CD4-positive, alpha-beta T cell treated with Interleukin-21 for 1 hour (primary cell): ENCODE measurements around the gene TK1.
"Not testable (repeated sequence)": the region's sequence is repeated elsewhere in the genome, so short reads cannot be mapped to it uniquely, and the experiment has no call there.

Experiments used
- DNase-seq: peaks from one replicate; pipeline ENCODE4 v3.0.0-alpha.2; 2020

Gene TK1

GRCh38 chr17:78175643-78175981 is 11.2 kb downstream of the TK1 start:
- no peak for DNase-seq

GRCh38 chr17:78174870-78175642 is 11.8 kb downstream of the TK1 start:
- no peak for DNase-seq

GRCh38 chr17:78174346-78174869 is 12.4 kb downstream of the TK1 start:
- no peak for DNase-seq

- peak; percentile 54 for DNase-seq
Measured at GRCh38 chr17:78173097-78173715, 13.6 kb downstream of the TK1 start.

GRCh38 chr17:78172249-78173051 is 14.4 kb downstream of the TK1 start:
- no peak for DNase-seq

- not testable (repeated sequence) for DNase-seq
Measured at GRCh38 chr17:78171591-78172248, 15.1 kb downstream of the TK1 start.

GRCh38 chr17:78170692-78171590 is 15.9 kb downstream of the TK1 start:
- DNase-seq: no peak

- peak; percentile 78 for DNase-seq
Measured at GRCh38 chr17:78168903-78169793, 17.7 kb downstream of the TK1 start.

- peak; percentile 88 for DNase-seq
Measured at GRCh38 chr17:78168242-78168902, 18.5 kb downstream of the TK1 start, which contains the start of gene SYNGR2. TSS of gene SYNGR2 (plus strand) at chr17:78168581. CDS start at chr17:78168617, 36 bp downstream.

GRCh38 chr17:78166416-78166815 is 20.4 kb downstream of the TK1 start:
- DNase-seq: no peak

GRCh38 chr17:78164748-78165607 is 21.9 kb downstream of the TK1 start:
- no peak for DNase-seq

- no peak for DNase-seq
Measured at GRCh38 chr17:78163881-78164747, 22.7 kb downstream of the TK1 start.

GRCh38 chr17:78159575-78160158 is 27.2 kb downstream of the TK1 start:
- DNase-seq: no peak

- DNase-seq: no peak
Measured at GRCh38 chr17:78154903-78155811, 31.7 kb downstream of the TK1 start.

GRCh38 chr17:78151514-78152008 is 35.3 kb downstream of the TK1 start:
- DNase-seq: no peak

GRCh38 chr17:78148286-78149016 is 38.4 kb downstream of the TK1 start:
- DNase-seq: no peak
